Cardiac fibroblast (primary cell): ENCODE measurements around the gene KHDC4.
"Not testable (repeated sequence)": the region's sequence is repeated elsewhere in the genome, so short reads cannot be mapped to it uniquely, and the experiment has no call there.

Source experiments
- DNase-seq, 2 donors: peaks; one replicate each; pipeline versions ENCODE4 v3.0.0 to v3.0.0-alpha.2; 2010; ENCODE audit warnings: low read depth in 2 of 2
- H3K4me3 ChIP-seq, 2 donors: replicated peaks in 1 of 2; 1 replicate in 1 of 2; 2 replicates in 1 of 2; pipeline ENCODE4 v1.5.1; 2011; ENCODE audit warnings: low read depth in 2 of 2, low read length in 2 of 2, mild to moderate bottlenecking in 2 of 2, moderate library complexity in 1 of 2
- TF ChIP-seq, protein P1 (sequence below): IDR thresholded peaks from one replicate; pipeline ENCODE4 v1.5.1; 2011; ENCODE audit warnings: low read depth, mild to moderate bottlenecking, low read length, inconsistent platforms

KHDC4 gene

GRCh38 chr1:155904261-155904660 lies 30.0 kb downstream of the KHDC4 start:
- DNase-seq = no peak
- no peak overlapping the region for H3K4me3 ChIP-seq
- TF ChIP-seq, protein P1, sequence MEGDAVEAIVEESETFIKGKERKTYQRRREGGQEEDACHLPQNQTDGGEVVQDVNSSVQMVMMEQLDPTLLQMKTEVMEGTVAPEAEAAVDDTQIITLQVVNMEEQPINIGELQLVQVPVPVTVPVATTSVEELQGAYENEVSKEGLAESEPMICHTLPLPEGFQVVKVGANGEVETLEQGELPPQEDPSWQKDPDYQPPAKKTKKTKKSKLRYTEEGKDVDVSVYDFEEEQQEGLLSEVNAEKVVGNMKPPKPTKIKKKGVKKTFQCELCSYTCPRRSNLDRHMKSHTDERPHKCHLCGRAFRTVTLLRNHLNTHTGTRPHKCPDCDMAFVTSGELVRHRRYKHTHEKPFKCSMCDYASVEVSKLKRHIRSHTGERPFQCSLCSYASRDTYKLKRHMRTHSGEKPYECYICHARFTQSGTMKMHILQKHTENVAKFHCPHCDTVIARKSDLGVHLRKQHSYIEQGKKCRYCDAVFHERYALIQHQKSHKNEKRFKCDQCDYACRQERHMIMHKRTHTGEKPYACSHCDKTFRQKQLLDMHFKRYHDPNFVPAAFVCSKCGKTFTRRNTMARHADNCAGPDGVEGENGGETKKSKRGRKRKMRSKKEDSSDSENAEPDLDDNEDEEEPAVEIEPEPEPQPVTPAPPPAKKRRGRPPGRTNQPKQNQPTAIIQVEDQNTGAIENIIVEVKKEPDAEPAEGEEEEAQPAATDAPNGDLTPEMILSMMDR = no peak

DNA sequence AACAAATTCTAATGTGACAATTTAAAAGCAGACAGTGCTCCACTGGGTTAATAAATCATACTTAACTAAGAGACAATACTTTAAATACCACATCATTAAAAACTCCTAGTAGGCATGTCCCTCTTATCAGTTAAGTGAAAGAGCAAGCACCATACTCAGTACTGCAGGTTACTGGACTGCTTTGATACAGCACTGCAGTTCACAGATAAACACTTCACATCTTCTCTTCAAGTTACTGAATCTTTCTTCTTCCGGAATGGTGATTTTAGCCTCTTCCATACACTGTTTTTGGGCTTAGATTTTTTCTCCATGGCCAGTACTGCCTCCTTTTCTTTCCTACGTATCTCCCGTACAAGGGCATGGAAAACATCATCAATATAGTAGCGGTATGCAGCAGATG lies 34.1 kb downstream of the KHDC4 start:
- no peak for DNase-seq
- H3K4me3 ChIP-seq = no peak overlapping the region
- TF ChIP-seq, protein P1 = no peak

GRCh38 chr1:155899683-155900082 lies 34.5 kb downstream of the KHDC4 start:
- no peak overlapping the region for H3K4me3 ChIP-seq
- TF ChIP-seq, protein P1 = no peak
- DNase-seq = no peak

GRCh38 chr1:155898888-155899287 lies 35.3 kb downstream of the KHDC4 start:
- no peak for DNase-seq
- TF ChIP-seq, protein P1 = no peak

DNA sequence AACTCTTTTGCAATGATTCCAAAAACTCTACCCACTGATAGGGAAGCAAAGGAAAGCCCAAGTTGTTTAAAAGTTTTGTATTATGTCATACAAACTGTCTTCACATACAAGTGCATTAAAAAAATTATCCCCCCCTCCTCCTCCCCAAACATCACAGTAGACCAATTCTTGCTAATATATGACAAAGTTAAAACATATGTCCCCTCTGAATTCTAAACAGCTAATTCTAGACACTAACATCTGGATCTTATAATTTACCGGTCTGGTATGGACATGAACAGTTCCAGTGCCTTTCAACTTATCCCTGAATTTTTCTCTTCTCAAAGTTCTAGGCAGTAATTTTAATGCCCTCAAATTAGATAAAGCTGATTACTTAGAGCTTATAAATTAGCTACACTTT lies 36.5 kb downstream of the KHDC4 start:
- TF ChIP-seq, protein P1 = no peak
- DNase-seq = no peak
- H3K4me3 ChIP-seq = no peak overlapping the region

More at GRCh38 chr1:155898888-155899287, 35.3 kb downstream of the KHDC4 start:
- no peak overlapping the region for H3K4me3 ChIP-seq

- DNase-seq, H3K4me3 ChIP-seq: not testable (repeated sequence)
These were observed 37.7 kb downstream of the KHDC4 start for GRCh38 chr1:155896476-155896875.

DNA sequence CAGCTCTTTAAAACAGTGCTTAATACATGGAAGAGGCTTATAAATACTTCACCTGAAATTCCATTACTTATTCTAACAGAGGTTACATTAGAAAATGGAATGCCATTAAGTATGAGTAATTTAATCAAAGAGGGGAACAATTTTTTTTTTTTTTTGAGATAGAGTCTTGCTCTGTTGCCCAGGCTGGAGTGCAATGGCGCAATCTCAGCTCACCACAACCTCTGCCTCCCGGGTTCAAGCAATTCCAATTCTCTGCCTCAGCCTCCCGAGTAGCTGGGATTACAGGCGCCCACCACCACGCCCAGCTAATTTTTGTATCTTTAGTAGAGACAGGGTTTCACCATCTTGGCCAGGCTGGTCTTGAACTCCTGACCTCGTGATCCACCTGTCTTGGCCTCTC lies 38.6 kb downstream of the KHDC4 start:
- not testable (repeated sequence) for H3K4me3 ChIP-seq, DNase-seq

DNA sequence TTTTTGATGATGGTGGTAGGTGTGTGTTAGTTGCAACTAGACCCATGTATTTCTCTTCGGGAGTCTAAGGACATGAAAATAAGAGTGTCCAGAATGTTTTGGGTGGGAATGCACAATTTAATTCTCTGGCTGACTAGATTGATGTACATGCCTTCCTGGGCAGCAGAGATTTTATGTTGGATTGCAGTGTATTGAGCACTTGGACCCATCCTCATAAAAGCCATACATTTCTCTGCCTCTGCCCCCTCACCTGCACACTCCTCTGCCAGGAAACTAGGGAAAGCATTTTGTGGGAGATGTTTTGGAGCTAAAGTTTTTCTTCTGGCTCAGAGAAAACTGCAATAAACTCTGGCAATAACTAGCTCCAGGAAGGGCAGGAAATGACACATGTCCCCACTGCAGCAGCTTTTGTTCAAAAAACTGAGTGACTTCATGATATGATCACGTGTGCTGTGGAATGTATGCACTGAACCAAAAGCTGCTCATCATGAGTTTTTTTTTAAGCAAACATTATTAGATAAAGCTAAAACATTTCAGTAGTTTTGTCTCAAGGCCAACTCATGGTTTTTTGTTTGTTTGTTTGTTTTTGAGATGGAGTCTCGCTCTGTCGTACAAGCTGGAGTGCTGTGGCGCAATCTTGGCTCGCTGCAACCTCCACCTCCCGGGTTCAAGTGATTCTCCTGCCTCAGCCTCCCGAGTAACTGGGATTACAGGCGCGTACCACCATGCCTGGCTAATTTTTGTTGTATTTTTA lies 40.6 kb downstream of the KHDC4 start:
- peak overlapping the region in 1 of 2 donors; percentile 25 for H3K4me3 ChIP-seq
- TF ChIP-seq, protein P1 = no peak
- DNase-seq = peak; percentile 86 to 97
